PFSK-1 (cell line): ENCODE results near the gene PGF.

Source experiments
- POLR2AphosphoS5 ChIP-seq: IDR thresholded peaks from 2 replicates; pipeline ENCODE4 v1.6.1; 2012; ENCODE audit warnings: low read depth, mild to moderate bottlenecking, control low read depth, low read length, moderate library complexity
- SIN3A ChIP-seq: IDR thresholded peaks from 2 replicates; pipeline ENCODE4 v1.6.1; 2012; ENCODE audit warnings: mild to moderate bottlenecking, low read length, moderate library complexity, borderline replicate concordance; ENCODE audit not compliant: insufficient read depth
- TAF1 ChIP-seq: IDR thresholded peaks from 2 replicates; pipeline ENCODE4 v1.6.1; 2012; ENCODE audit warnings: low read length, control low read depth, borderline replicate concordance; ENCODE audit not compliant: insufficient read depth

DNA sequence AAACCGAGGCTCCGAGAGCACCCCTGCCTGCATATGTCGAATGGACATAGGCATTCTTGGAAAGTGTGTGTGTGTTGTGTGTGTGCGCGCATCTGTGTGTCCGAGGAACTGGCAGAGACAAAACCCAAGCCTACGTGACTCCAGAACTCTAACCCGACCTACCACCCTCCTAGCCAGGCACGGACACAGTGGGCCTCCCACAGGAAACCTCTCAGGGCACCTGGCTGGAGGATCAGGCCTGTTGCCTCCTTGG lies 556 bp upstream of the PGF start:
- TF ChIP-seq SIN3A (no peak), TAF1 (no peak), POLR2AphosphoS5 (no peak)
